NCI-H1436 (cell line): Measurements from ENCODE around the gene CAPN1.

Source experiments
- DNase-seq: peaks from one replicate; lab custom pipeline; 2025; lab: John Stamatoyannopoulos, UW

CAPN1 gene

GRCh38 chr11:65194564-65194963 lies 12.8 kb downstream of the CAPN1 start:
- DNase-seq, result no peak

GRCh38 chr11:65204143-65204542 lies 22.4 kb downstream of the CAPN1 start:
- DNase-seq, result no peak

GRCh38 chr11:65204646-65205601 lies 23.2 kb downstream of the CAPN1 start:
- DNase-seq, result peak; percentile 9

- DNase-seq, result no peak
These were observed 23.9 kb downstream of the CAPN1 start for GRCh38 chr11:65205602-65205967.

- no peak for DNase-seq
These were observed 24.7 kb downstream of the CAPN1 start for GRCh38 chr11:65206441-65206841.

GRCh38 chr11:65206901-65207300 lies 25.2 kb downstream of the CAPN1 start:
- no peak for DNase-seq

- no peak for DNase-seq
These were observed 26.4 kb downstream of the CAPN1 start for GRCh38 chr11:65207918-65208784.

GRCh38 chr11:65208785-65209710 lies 27.3 kb downstream of the CAPN1 start:
- no peak for DNase-seq

- DNase-seq, result no peak
These were observed 28.1 kb downstream of the CAPN1 start for GRCh38 chr11:65209711-65210360.

- no peak for DNase-seq
These were observed 28.6 kb downstream of the CAPN1 start for GRCh38 chr11:65210361-65210731.

GRCh38 chr11:65210748-65211147 lies 29.0 kb downstream of the CAPN1 start:
- no peak for DNase-seq

- DNase-seq, result no peak
These were observed 29.8 kb downstream of the CAPN1 start for GRCh38 chr11:65211293-65212105.

GRCh38 chr11:65212226-65212801 lies 30.6 kb downstream of the CAPN1 start:
- no peak for DNase-seq

- DNase-seq, result no peak
These were observed 31.8 kb downstream of the CAPN1 start for GRCh38 chr11:65213322-65214211.

- DNase-seq, result no peak
These were observed 32.6 kb downstream of the CAPN1 start for GRCh38 chr11:65214212-65214845.

GRCh38 chr11:65215441-65216076 lies 33.8 kb downstream of the CAPN1 start:
- no peak for DNase-seq

GRCh38 chr11:65216830-65217229 lies 35.1 kb downstream of the CAPN1 start:
- DNase-seq, result no peak
